Karpas-422 (cell line): Measurements from ENCODE around the gene SPINK6. TPM values are rescaled to one million over a fixed set of nuclear protein-coding genes. Genes with fewer than 3 reads are reported as not detected.

Experiments used
- small RNA-seq: library from RNA; depleted of rRNA; stranded (forward); fragments of <200 nt; gene quantifications from one replicate; pipeline ENCODE3, GENCODE V24; 2014
- total RNA-seq: library from RNA; depleted of rRNA; stranded (reverse); fragments of >200 nt; shearing (Covaris generic); gene quantifications from 2 replicates; pipeline ENCODE4 v1.2.3, GENCODE V29; 2014; ENCODE audit warnings: low replicate concordance; rRNA removed

Gene SPINK6
- total RNA-seq, 1 experiment from 2014 or later = not detected

Small RNA genes lying within 50 kb of the gene (small RNA-seq; reads per million reads assigned to genes)
- not detected for gene HMGN1P16

Other genes starting within 250 kb of the SPINK6 start
- gene SPINK5, start 139.1 kb upstream of the SPINK6 start, total RNA-seq = not detected in 2 replicates
- not detected in 2 replicates for gene SPINK14, start 34.5 kb upstream of the SPINK6 start, total RNA-seq
- gene MARCOL, start 35.5 kb downstream of the SPINK6 start, total RNA-seq = not detected in 2 replicates
- not detected in 2 replicates for gene SPINK13, start 65.8 kb downstream of the SPINK6 start, total RNA-seq
- not detected in 2 replicates for gene SPINK7, start 109.4 kb downstream of the SPINK6 start, total RNA-seq
- not detected in 2 replicates for gene SPINK9, start 132.5 kb downstream of the SPINK6 start, total RNA-seq
- gene FBXO38, start 180.9 kb downstream of the SPINK6 start, total RNA-seq = 56.7 and 130 TPM in 2 replicates